Prostate gland (tissue), 2 donors: ENCODE measurements around the gene LIMS2. TPM values are rescaled to one million over a fixed set of nuclear protein-coding genes. Genes with fewer than 3 reads are reported as not detected.

Experiments
- DNase-seq: peaks from one replicate; pipeline ENCODE4 v3.0.0-alpha.2; 2019; ENCODE audit warnings: low spot score
- H3K27ac ChIP-seq, 2 donors: fragments of 200-600 bp; sonication (generic); 2 replicates each; pipeline ENCODE4 v1.5.1; 2017 to 2019
- H3K27me3 ChIP-seq: fragments of 200-600 bp; sonication (generic); replicated peaks from 2 replicates; pipeline ENCODE4 v1.5.1; 2019; ENCODE audit not compliant: insufficient read depth
- H3K36me3 ChIP-seq, 2 donors: fragments of 200-600 bp; sonication (generic); 1 replicate in 1 of 2; 2 replicates in 1 of 2; pipeline versions ENCODE4 v1.5.1 to v1.8.1; 2017 to 2019
- H3K4me1 ChIP-seq: fragments of 200-600 bp; sonication (generic); replicated peaks from 2 replicates; pipeline ENCODE4 v1.5.1; 2019
- H3K4me3 ChIP-seq, 2 donors: fragments of 200-600 bp; sonication (generic); 2 replicates each; pipeline ENCODE4 v1.5.1; 2017 to 2019
- H3K9me3 ChIP-seq: fragments of 200-600 bp; sonication (generic); 2 replicates; pipeline ENCODE4 v1.5.1; 2017
- POLR2A ChIP-seq: fragments of 450-650 bp; IDR thresholded peaks from one replicate; pipeline ENCODE4 v1.6.1; 2016; ENCODE audit warnings: antibody characterized with exemption, mild to moderate bottlenecking
- POLR2AphosphoS5 ChIP-seq: sonication (generic); formaldehyde crosslinking; IDR thresholded peaks from one replicate; pipeline ENCODE4 v1.6.1; 2017; ENCODE audit warnings: antibody characterized with exemption
- WGBS: methylation state at CpG from one replicate; pipeline ENCODE4 v1.1.5; 2018; 5-methylcytosine and 5-hydroxymethylcytosine counted together
- intact Hi-C: fragments of 100-400 bp; cut with DNase I; formaldehyde crosslinking; loops from one replicate; pipeline ENCODE4 v1.14.2; 2022
- total RNA-seq, 2 donors: library from RNA; depleted of rRNA; stranded (reverse); fragments of >200 nt; gene quantifications; one replicate each; pipeline ENCODE4 v1.1.0, GENCODE V29; 2016
- TF ChIP-seq, protein P1 (sequence below), 4 experiments: fragments of 200-600 bp in 2 of 4; fragments of 450-650 bp in 2 of 4; sonication (generic) in 2 of 4; IDR thresholded peaks; 1 replicate in 3 of 4; 2 replicates in 1 of 4; pipeline ENCODE4 v1.5.1; 2016 to 2019; ENCODE audit warnings: antibody characterized with exemption in 4 of 4, mild to moderate bottlenecking in 2 of 4, moderate library complexity in 2 of 4

The LIMS2 gene
- total RNA-seq, 2 donors from 2014 or later: 31.9 to 63.2 TPM

- intact Hi-C loops: no loop called here
- H3K4me1 ChIP-seq: no peaks in the 10 kb centered on the region
- TF ChIP-seq, protein P1, sequence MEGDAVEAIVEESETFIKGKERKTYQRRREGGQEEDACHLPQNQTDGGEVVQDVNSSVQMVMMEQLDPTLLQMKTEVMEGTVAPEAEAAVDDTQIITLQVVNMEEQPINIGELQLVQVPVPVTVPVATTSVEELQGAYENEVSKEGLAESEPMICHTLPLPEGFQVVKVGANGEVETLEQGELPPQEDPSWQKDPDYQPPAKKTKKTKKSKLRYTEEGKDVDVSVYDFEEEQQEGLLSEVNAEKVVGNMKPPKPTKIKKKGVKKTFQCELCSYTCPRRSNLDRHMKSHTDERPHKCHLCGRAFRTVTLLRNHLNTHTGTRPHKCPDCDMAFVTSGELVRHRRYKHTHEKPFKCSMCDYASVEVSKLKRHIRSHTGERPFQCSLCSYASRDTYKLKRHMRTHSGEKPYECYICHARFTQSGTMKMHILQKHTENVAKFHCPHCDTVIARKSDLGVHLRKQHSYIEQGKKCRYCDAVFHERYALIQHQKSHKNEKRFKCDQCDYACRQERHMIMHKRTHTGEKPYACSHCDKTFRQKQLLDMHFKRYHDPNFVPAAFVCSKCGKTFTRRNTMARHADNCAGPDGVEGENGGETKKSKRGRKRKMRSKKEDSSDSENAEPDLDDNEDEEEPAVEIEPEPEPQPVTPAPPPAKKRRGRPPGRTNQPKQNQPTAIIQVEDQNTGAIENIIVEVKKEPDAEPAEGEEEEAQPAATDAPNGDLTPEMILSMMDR (IDR thresholded peaks at IDR 0.05): no peak
- TF ChIP-seq POLR2A (no peak), POLR2AphosphoS5 (no peak)
- H3K27ac ChIP-seq: no peak overlapping the region
- 68% methylated on average over 10 of the region's 10 CpGs for WGBS
- DNase-seq: no peak
- H3K9me3 ChIP-seq: no peaks in the 10 kb centered on the region
- no peak overlapping the region for H3K4me3 ChIP-seq
- no peaks in the 10 kb centered on the region for H3K36me3 ChIP-seq
- no peaks in the 10 kb centered on the region for H3K27me3 ChIP-seq
Measured at GRCh38 chr2:127630096-127630863, 45.0 kb downstream of the LIMS2 start.

- Histone ChIP-seq H3K4me3 (no peak overlapping the region), H3K27ac (no peak overlapping the region), H3K36me3 (no peaks in the 10 kb centered on the region), H3K4me1 (no peaks in the 10 kb centered on the region), H3K27me3 (no peaks in the 10 kb centered on the region), H3K9me3 (no peaks in the 10 kb centered on the region)
- no peak for DNase-seq
- intact Hi-C loops: no loop called here
- WGBS: 88% methylated on average over 9 of the region's 9 CpGs
- TF ChIP-seq, protein P1 (IDR thresholded peaks at IDR 0.05): no peak
- no peak for TF ChIP-seq POLR2A
- TF ChIP-seq POLR2AphosphoS5: no peak
Measured at GRCh38 chr2:127629637-127630036, 45.7 kb downstream of the LIMS2 start.

DNA sequence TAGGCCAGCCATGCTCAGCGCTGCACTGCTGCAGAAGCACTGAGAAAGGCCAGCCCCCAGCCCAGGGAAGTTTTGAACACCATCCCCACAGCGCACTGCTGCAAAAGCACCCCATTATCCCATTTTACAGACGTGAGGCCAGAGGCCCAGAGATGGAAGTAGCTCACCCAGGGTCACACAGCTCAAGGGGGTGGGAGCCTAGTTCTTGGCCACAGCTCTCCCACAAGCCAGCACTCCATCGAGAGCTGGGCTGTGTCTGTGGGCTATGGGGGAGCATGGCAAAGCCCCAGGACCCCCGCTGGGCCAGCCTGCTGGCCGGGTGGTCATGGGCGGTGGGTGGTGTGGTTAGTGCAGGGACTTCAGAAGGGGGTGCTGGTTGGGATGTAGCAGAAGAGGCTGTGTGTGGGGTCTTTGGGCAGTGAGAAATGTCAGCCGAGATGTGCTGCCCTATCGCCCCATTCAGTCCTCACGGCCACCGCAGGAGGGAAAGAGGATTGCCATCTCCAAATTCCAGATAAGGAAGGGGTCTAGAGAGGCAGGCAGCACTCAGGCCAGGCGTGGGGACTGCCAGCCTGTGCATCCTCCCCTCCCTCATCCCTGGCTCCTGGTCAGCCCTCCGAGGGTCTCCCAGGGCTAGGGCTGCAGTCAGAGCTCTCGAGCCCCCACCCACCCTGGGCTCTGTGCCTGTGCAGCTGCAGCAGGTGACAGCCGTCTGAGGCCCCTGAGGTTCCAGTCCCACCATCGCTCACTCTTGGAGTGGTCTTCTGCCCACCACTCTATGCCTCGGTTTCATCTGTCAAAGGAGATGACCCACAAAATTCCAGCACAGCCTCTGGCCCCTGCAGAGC, 46.3 kb downstream of the LIMS2 start:
- Histone ChIP-seq H3K4me1 (no peaks in the 10 kb centered on the region), H3K4me3 (no peak overlapping the region), H3K36me3 (no peaks in the 10 kb centered on the region), H3K9me3 (no peaks in the 10 kb centered on the region), H3K27ac (no peak overlapping the region), H3K27me3 (no peaks in the 10 kb centered on the region)
- intact Hi-C loops: no loop called here
- no peak for DNase-seq
- TF ChIP-seq POLR2A: no peak
- TF ChIP-seq POLR2AphosphoS5: no peak
- WGBS: 87% methylated on average over 17 of the region's 17 CpGs

- 93% methylated on average over 18 of the region's 18 CpGs for WGBS
- TF ChIP-seq POLR2A (no peak), POLR2AphosphoS5 (no peak)
- TF ChIP-seq, protein P1 (IDR thresholded peaks at IDR 0.05): no peak
- no peaks in the 10 kb centered on the region for H3K27me3 ChIP-seq
- DNase-seq: no peak
- no peaks in the 10 kb centered on the region for H3K36me3 ChIP-seq
- H3K4me1 ChIP-seq: no peaks in the 10 kb centered on the region
- no peak overlapping the region for H3K4me3 ChIP-seq
- intact Hi-C loops: no loop called here
- H3K27ac ChIP-seq: no peak overlapping the region
- no peaks in the 10 kb centered on the region for H3K9me3 ChIP-seq
Measured at GRCh38 chr2:127627740-127628571, 47.4 kb downstream of the LIMS2 start.
